T follicular helper cell (primary cell): ENCODE data around the gene TXNDC2.

Source experiments
- DNase-seq: peaks from one replicate; pipeline ENCODE4 v3.0.0-alpha.2; 2020; ENCODE audit warnings: low read depth

Gene TXNDC2

GRCh38 chr18:9931678-9932077 lies 45.9 kb downstream of the TXNDC2 start:
- DNase-seq: no peak

DNA sequence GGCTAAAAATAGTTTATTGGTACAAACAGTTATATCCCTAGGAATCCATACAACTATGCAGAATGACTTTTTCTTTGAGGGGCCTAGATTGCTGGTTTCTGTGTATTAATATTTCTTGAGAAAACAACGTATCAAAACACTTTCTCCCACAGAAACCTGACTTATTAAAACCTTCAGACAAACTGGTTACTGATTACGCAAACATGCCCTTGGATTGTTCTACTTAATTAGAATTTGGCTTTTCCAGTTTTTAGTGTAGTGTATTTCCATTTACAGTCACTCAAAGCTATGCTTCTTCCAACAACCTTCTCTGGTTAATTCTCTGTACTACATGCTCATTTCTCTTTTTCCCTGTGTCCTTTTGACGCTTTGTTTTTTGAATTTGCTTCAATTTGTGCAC lies 48.1 kb downstream of the TXNDC2 start:
- DNase-seq: no peak

DNA sequence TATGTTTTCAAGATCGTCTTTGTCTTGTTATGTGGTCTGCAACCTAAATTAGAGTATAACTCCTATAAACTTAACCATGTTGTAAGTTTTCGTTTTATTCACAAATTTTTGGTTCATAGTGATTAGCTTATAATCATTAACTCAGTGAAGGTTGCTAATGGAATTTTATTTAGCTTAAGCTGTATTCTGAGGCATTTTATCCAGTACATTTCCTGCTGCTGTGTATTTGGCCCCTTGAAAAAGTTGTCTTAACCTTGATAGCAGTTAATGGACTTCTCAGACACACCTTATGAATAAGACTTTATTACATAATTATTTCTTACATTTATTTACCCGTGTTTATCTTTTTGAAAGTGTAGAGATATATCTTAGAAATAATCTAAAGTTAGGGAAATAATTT lies 48.5 kb downstream of the TXNDC2 start:
- no peak for DNase-seq
